Activated T-cell treated with anti-CD3 and anti-CD28 coated beads, Interleukin-2, amount 50 U/mL, for 4 hours (primary cell): ENCODE measurements around the gene CLMN. TPM values are rescaled to one million over a fixed set of nuclear protein-coding genes. Genes with fewer than 3 reads are reported as not detected.
A peak's percentile ranks its signal among the peaks of the same experiment; 100 is the strongest.

ENCODE experiments used
- ATAC-seq, 2 donors: fragments of 200-7000 bp; cut with Tn5 transposase; one replicate each; pipeline ENCODE4 v1.10.0; 2021
- DNase-seq: peaks from one replicate; pipeline ENCODE4 v3.0.0-alpha.2; 2020
- H3K27me3 Mint-ChIP-seq: one replicate; pipeline ENCODE4 v1.8.0; 2021; ENCODE audit warnings: low read depth, mixed read lengths
- H3K36me3 Mint-ChIP-seq: one replicate; pipeline ENCODE4 v1.8.0; 2022; ENCODE audit warnings: mixed read lengths; ENCODE audit not compliant: insufficient read depth
- H3K4me1 Mint-ChIP-seq: one replicate; pipeline ENCODE4 v1.8.0; 2021; ENCODE audit warnings: low read depth, mixed read lengths
- H3K4me3 Mint-ChIP-seq: one replicate; pipeline ENCODE4 v1.8.0; 2021; ENCODE audit warnings: mild to moderate bottlenecking, moderate library complexity, mixed read lengths
- H3K9me3 Mint-ChIP-seq: one replicate; pipeline ENCODE4 v1.8.0; 2021; ENCODE audit warnings: mixed read lengths
- total RNA-seq, 3 donors: library from RNA; stranded (reverse); gene quantifications; one replicate each; pipeline ENCODE4 v1.2.1, GENCODE V29; 2021

The CLMN gene
- total RNA-seq, 3 donors from 2014 or later: 0.71 to 1.3 (median 0.71) TPM

DNA sequence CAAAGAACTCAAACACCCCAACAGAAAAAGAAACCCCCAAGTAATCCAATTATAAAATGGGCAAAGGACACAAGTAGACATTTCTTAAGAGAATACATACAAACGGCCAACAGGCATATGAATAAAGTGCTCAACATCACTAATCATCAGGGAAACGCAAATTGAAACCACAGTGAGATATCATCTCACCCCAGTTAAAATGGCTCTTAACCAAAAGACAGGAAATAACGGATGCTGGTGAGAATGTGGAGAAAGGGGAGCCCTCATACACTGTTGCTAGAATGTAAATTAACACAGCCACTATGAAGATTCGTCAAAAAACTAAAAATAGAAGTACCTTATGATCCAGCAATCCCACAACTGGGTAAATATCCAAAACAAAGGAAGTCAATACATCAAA is 52.4 kb downstream of the CLMN start:
- H3K4me3 Mint-ChIP-seq: no peak overlapping the region
- DNase-seq (no peak), ATAC-seq (peak; percentile 15 to 36)
- H3K36me3 Mint-ChIP-seq: no peaks in the 10 kb centered on the region
- peaks cover 31% of the 10 kb centered on the region for H3K4me1 Mint-ChIP-seq
- H3K9me3 Mint-ChIP-seq: no peaks in the 10 kb centered on the region
- no peaks in the 10 kb centered on the region for H3K27me3 Mint-ChIP-seq

DNA sequence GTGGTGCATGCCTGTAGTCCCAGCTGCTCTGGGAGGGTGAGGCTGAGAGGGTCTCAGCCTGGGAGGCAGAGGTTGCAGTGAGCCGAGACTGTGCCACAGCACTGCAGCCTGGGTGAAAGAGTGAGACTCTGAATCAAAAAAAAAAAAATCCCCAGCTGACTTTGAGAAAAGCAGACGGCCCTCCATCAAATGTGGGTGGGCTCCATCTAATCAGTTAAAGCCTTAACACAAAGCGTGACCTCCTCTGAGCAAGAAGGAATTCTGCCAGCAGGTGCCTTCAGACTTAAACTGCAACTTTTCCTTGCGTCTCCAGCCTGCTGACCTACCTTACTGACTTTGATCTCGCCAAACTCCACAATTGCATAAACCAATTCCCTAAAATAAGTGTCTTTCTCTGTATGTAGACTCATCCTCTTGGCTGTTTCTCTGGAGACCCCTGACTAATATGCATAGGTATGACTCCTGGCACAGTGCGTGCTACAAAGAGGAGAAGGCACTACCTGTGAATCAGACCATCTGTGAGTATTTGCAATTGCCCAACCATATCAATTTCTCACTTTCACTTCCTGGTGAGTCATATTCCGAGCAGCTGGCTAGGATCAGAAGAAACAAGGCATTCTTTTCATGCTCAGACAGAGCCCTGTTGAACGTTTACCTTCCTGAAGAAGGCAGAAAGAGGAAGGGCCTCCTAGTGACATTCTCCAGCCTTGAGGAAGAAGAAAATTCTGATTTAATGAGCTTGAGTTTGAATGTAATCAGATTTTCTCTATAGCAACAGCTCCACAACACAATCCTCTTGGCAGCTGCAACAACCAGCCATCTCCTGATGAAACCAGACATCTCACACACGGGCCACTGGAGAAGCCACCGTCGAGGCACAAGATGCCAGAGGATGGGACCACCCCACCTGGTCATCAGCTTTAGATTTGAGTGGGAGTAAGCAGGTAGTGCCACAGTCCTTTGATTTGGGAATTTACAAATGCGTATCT is 54.3 kb downstream of the CLMN start:
- H3K4me1 Mint-ChIP-seq: peaks cover 40% of the 10 kb centered on the region
- ATAC-seq: peak; percentile 79 to 83
- no peaks in the 10 kb centered on the region for H3K27me3 Mint-ChIP-seq
- no peaks in the 10 kb centered on the region for H3K9me3 Mint-ChIP-seq
- peak overlapping the region; percentile 35 for H3K4me3 Mint-ChIP-seq
- H3K36me3 Mint-ChIP-seq: no peaks in the 10 kb centered on the region
- no peak for DNase-seq

DNA sequence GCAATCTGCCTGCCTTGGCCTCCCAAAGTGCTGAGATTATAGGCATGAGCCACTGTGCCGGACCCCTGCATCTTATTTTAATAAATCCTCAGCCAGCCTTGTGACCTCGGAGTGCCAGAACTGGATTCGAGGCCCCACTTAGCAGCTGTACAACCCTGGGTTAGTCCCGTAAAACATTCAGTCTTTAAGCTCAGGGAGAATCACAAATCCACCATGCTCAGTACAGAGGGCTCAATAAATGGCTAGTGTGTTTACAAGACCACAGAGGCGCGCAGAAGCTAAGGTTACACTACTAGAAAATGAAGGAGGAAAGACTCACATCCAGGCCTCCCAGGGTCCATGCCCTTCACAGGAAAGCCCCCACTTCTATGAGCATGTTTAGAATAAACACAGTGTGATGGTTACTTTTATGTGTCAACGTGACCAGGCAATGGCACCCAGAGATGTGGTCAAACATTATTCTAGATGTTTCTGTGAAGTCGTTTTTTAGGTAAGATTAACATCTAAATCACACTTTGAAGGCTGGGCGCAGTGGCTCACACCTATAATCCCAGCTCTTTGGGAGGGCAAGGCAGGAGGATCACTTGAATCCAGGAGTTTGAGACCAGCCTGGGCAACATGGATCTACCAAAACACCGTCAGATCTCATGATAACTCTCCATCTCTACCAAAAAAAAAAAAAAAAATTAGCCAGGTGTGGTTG is 55.3 kb downstream of the CLMN start:
- H3K36me3 Mint-ChIP-seq: no peaks in the 10 kb centered on the region
- DNase-seq: no peak
- H3K4me1 Mint-ChIP-seq: peaks cover 40% of the 10 kb centered on the region
- H3K4me3 Mint-ChIP-seq: no peak overlapping the region
- H3K9me3 Mint-ChIP-seq: no peaks in the 10 kb centered on the region
- no peaks in the 10 kb centered on the region for H3K27me3 Mint-ChIP-seq
- ATAC-seq: no peak

DNA sequence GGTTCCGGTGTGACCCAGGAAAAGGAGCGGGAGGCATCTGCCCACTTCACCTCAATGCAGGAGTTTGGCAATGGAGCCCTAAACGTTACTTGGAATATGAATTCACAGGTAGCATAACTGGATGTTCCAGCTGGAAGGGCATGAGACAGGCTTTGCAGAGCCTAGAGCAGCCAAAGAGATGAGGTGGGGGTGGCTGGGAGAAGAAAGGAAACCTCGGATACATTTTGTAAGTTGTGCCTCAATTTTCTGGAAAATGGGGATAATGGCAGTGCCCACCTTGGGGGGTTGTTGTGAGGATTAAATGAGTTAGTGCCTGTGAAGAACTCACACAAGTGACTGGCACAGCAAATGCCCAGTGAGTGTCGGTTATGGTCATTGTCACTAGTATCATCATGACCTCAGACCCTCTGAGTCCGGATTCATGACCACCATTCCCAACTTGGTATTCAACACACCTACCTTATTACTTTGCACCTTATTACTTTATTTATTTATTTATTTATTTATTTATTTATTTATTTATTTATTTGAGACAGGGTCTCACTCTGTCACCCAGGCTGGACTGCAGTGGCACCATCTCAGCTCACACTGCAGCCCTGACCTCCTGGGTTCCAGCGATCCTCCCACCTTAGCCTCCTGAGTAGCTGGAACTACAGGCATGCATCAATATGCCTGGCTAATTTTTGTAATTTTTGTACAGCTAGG is 56.0 kb downstream of the CLMN start:
- peaks cover 40% of the 10 kb centered on the region for H3K4me1 Mint-ChIP-seq
- no peaks in the 10 kb centered on the region for H3K36me3 Mint-ChIP-seq
- no peak overlapping the region for H3K4me3 Mint-ChIP-seq
- no peaks in the 10 kb centered on the region for H3K9me3 Mint-ChIP-seq
- ATAC-seq (no peak), DNase-seq (no peak)
- no peaks in the 10 kb centered on the region for H3K27me3 Mint-ChIP-seq

DNA sequence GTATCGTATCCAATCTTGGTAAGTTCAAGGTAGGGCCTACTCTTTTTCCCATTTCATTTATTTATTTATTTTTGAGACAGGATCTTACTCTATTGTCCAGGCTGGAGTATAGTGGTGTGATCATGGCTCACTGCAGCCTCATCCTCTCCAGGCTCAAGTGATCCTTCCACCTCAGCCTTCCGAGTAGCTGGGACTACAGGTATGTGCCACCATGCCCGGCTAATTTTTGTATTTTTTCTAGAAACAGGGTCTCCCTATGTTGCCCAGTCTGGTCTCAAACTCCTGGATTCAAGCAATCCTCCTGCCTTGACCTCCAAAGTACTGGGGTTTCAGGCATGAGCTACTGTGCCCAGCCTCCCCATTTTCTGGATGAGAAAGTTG is 57.2 kb downstream of the CLMN start:
- ATAC-seq: no peak
- H3K9me3 Mint-ChIP-seq: no peaks in the 10 kb centered on the region
- no peak for DNase-seq
- no peak overlapping the region for H3K4me3 Mint-ChIP-seq
- peaks cover 36% of the 10 kb centered on the region for H3K4me1 Mint-ChIP-seq
- H3K27me3 Mint-ChIP-seq: no peaks in the 10 kb centered on the region
- no peaks in the 10 kb centered on the region for H3K36me3 Mint-ChIP-seq

DNA sequence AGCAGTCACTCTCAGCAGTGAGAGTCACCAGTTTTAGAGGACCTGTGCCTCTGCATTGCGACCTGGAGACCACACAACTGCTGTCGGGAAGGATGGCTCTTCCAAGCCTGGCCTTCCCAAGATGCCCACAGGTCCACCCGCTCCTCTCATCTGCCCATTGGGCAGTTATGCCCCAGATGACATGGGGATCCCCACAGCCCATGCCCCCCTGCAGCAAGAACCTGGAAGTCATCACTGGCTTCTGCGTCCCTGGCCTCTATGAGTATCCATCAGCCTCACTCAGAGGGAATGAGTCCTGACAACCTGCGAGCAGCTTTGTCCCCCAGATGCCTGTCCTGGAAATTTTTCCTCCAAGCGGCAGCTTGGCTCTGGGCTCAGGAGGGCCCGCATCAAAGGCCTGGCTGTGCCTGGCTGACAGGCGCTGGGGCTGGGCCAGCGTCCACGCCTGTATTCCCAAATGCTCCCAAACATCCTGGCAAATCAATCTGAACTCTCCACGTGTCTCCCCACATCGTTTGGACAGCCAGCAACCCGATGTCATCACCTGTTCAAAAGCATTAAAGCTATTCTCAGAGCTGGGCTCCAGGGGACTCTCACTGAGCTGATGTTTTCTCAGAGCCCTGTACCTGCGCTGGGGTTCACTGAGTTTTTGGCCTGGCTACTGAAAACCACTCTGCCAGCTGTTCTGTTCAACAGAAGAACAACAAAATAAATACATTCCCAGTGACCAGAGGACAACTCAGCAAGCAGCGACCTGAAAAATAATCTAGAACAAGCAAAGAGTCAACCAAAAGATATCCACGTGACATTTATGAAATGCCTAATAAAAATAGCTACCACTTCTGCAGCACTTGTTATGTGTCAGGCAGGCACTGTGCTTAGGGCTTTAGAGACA is 57.8 kb downstream of the CLMN start:
- H3K4me1 Mint-ChIP-seq: peaks cover 29% of the 10 kb centered on the region
- ATAC-seq (no peak), DNase-seq (no peak)

DNA sequence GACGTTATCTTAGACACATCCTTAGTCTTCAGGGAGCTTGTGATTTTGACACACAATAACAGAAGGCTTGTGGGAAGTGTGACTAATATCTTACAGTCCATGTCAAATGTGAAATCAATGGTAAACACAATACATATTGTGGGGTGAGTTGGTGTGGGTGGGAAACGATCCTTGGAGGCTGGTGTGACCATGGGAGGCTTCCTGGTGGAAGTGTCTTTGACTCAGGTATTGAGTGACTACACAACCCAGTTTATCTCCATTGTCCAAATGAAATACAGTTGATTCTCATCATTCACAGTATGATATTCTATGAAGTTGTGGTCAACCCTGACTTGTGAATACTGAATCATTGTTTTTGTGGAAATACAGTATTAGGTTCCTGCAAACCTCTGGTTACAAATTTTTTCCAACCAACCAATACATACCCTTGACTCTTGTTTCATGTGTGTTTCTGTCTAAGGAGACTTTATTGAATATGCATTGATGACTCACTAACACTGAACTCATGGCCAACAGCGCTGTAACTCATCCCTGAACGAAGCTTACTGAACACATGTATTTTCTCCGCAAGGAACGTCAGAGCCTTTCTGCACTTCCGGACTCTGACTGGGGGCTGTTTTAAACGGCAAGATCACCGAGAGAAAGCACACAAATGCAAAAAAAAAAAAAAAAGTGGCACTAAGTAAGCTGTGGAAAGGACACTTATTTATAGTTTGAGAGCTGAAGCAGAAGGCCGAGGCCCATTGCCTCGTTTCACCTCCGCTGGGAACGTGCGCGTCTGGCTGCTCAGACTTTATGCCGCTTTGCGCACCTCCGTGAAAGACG is 59.0 kb downstream of the CLMN start:
- H3K4me3 Mint-ChIP-seq: no peak overlapping the region
- no peaks in the 10 kb centered on the region for H3K36me3 Mint-ChIP-seq

More for the DNA sequence above, 57.8 kb downstream of the CLMN start:
- H3K9me3 Mint-ChIP-seq: no peaks in the 10 kb centered on the region
- H3K27me3 Mint-ChIP-seq: no peaks in the 10 kb centered on the region
- no peak overlapping the region for H3K4me3 Mint-ChIP-seq
- no peaks in the 10 kb centered on the region for H3K36me3 Mint-ChIP-seq

DNA sequence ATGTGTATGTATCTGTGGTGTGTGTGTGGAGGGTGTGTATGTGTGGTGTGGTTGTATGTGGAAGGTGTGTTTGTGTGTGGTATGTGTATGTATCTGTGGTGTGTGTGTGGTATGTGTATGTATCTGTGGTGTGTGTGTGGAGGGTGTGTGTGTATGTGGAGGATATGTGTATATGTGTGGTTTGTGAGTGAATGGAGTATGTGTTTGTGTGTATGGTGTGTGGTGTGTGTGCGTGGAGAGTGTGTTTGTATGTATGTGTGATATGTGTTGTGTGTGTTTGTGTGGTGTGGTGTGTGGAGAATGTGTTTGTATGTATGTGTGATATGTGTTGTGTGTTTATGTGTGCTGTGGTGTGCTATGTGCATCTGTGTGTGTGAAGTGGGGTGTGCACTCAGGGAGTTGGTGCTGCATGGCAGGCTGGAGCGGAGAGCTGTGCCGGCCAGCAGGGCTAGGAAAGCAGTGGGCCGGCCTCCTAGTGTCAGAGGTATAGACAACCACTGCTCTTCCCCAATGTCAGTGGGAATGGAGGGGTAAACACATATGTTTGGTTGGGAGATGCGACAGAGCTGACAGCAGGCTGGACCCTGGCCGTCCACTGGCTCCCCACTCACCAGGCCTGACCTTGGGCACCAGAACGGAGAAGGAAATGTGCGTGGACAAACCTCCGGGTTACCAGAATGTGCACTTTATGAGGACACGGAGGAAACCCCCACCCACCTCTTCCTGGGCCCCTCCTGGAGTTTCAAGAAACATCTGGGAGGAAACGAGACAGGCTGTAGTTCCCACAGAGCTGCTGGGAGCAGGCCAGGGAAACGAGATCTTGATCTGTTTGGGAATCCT is 60.7 kb downstream of the CLMN start:
- no peaks in the 10 kb centered on the region for H3K36me3 Mint-ChIP-seq
- peaks cover 3% of the 10 kb centered on the region for H3K27me3 Mint-ChIP-seq
- peaks cover 9% of the 10 kb centered on the region for H3K4me1 Mint-ChIP-seq
- no peak overlapping the region for H3K4me3 Mint-ChIP-seq
- no peak for ATAC-seq
- H3K9me3 Mint-ChIP-seq: no peaks in the 10 kb centered on the region
- no peak for DNase-seq

More for the DNA sequence above, 59.0 kb downstream of the CLMN start:
- DNase-seq: no peak
- Mint-ChIP-seq H3K27me3 (no peaks in the 10 kb centered on the region), H3K9me3 (no peaks in the 10 kb centered on the region), H3K4me1 (peaks cover 20% of the 10 kb centered on the region)
- peak; percentile 70 to 83 for ATAC-seq

DNA sequence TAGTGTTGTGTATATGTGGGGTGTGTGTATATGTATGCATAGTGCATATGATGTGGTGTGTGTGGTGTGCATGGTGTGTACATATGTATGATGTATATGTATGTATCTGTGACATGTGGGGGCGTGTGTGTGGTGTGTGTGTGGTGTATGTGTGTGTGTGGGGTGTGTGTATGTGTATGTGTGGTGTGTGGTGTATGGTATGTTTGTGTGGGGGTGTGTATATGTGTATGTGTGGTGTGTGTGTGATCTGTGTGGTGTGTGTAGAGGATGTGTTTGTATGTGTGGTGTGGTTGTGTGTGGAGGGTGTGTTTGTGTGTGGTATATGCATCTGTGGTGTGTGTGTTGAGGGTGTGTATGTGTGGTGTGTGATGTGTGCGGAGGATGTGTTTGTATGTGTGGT is 61.6 kb downstream of the CLMN start:
- Mint-ChIP-seq H3K9me3 (no peaks in the 10 kb centered on the region), H3K27me3 (peaks cover 3% of the 10 kb centered on the region), H3K36me3 (no peaks in the 10 kb centered on the region), H3K4me1 (peaks cover 9% of the 10 kb centered on the region), H3K4me3 (no peak overlapping the region)
- DNase-seq: no peak
- no peak for ATAC-seq

DNA sequence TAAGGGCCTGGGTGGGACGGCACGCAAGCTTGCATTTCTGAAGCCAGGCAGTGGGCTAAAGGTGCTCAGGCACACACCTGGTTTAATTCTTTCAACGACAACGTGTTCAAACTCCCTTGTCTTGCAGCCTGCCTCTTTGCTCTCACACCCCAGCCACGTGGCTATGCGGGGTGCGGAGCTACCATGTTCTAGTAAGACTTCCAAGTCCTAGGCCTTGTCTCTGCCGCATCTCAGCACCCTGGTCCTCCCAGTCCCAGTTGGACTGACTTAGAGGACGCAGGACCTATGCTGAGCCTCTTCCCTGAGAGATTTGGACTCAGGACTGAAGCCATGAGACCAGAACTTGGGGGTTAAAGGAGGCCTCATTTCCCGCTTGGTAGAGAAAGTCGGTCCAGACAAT is 62.2 kb downstream of the CLMN start:
- H3K9me3 Mint-ChIP-seq: no peaks in the 10 kb centered on the region
- no peaks in the 10 kb centered on the region for H3K36me3 Mint-ChIP-seq
- no peak for DNase-seq
- H3K4me1 Mint-ChIP-seq: peaks cover 9% of the 10 kb centered on the region
- peaks cover 3% of the 10 kb centered on the region for H3K27me3 Mint-ChIP-seq
- ATAC-seq: no peak
- no peak overlapping the region for H3K4me3 Mint-ChIP-seq

DNA sequence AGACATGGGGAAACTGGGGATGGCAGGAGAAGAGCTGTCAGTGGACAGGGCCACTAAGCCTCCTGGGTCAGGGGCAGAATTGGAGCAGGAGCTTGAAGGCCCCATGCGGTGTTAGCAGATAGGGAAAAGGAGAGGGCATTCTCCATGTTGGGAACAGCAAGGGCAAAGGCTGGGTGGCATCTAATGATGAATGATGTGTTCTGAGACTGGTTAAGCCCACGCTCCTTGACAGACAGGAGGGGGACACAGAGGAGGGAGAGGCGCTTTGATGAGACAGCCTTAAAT is 63.0 kb downstream of the CLMN start:
- Mint-ChIP-seq H3K36me3 (no peaks in the 10 kb centered on the region), H3K27me3 (peaks cover 3% of the 10 kb centered on the region)
- no peak for DNase-seq

DNA sequence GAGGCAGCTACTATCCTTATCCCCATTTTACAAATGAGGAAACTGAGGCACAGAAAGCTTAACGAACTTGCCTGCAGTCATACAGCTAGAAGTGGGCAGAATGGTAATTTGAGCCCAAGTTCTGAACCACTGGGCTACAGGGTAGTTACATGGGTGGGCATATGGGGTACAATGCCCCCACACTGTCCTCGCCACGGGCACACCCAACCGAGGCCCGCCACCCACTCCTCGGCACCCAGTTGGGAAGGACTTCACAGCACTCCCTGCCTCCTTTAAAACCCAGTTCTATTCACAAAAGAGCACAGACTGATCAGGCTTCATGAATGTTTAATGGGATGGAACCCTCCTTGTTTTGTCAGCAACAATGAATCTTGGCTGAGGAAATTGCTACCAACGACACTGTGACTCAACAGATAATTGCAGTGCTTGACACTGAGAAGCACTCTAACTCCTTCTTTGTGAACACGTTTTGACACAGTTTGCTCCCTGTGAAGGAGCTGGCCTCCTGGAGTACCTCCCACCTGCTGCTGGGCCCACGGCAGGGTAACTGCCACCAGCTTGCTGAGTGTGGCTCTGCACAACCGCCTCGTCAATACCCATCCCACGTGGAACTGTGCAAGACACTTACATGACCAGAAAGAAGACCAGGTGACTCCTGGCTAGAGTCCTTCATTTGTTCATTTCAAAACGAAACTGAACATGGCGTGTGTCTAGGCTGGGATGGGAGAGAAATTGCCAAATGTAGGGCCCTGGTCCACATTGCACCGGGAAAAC is 63.5 kb downstream of the CLMN start:
- Mint-ChIP-seq H3K36me3 (no peaks in the 10 kb centered on the region), H3K27me3 (peaks cover 3% of the 10 kb centered on the region), H3K9me3 (no peaks in the 10 kb centered on the region), H3K4me3 (no peak overlapping the region), H3K4me1 (peaks cover 8% of the 10 kb centered on the region)
- DNase-seq: no peak
- no peak for ATAC-seq

More for the DNA sequence above, 63.0 kb downstream of the CLMN start:
- Mint-ChIP-seq H3K9me3 (no peaks in the 10 kb centered on the region), H3K4me3 (no peak overlapping the region), H3K4me1 (peaks cover 8% of the 10 kb centered on the region)
- ATAC-seq: no peak
